SU-DHL-6 (cell line): ENCODE measurements around the gene HUS1B.

Experiments
- EZH2phosphoT487 ChIP-seq: fragments of 200-600 bp; sonication (generic), shearing (Covaris generic); conservative IDR thresholded peaks from 2 replicates; pipeline ENCODE4 v1.6.1; 2018; ENCODE audit warnings: mild to moderate bottlenecking, antibody characterized with exemption, low read length, moderate library complexity, mixed read lengths
- TF ChIP-seq, protein P1 (sequence below): fragments of 200-600 bp; sonication (generic); IDR thresholded peaks from one replicate; pipeline ENCODE4 v1.5.1; 2017; ENCODE audit warnings: antibody characterized with exemption, mild to moderate bottlenecking, low read length, moderate library complexity; ENCODE audit not compliant: insufficient read depth, poor library complexity, severe bottlenecking

DNA sequence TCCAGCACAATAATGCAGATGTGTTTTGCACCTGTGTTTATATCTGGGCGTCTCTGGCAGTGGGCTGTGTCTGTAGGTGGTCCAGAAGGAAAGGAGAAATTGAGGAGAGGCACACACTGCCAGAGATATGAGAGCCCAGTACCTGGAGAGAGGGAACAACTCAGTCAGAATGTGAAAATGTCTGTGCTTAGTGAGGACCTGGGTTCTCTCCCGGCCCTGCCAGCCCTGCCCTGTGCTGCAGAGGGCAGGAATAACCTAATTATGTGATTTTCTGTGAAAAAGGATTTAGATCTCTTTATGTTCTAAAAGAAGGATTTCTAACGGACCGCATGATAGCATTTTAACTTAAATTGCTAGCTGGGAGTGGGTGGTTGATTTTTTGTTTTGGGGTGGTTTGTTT is 44.3 kb upstream of the HUS1B start:
- TF ChIP-seq, protein P1, sequence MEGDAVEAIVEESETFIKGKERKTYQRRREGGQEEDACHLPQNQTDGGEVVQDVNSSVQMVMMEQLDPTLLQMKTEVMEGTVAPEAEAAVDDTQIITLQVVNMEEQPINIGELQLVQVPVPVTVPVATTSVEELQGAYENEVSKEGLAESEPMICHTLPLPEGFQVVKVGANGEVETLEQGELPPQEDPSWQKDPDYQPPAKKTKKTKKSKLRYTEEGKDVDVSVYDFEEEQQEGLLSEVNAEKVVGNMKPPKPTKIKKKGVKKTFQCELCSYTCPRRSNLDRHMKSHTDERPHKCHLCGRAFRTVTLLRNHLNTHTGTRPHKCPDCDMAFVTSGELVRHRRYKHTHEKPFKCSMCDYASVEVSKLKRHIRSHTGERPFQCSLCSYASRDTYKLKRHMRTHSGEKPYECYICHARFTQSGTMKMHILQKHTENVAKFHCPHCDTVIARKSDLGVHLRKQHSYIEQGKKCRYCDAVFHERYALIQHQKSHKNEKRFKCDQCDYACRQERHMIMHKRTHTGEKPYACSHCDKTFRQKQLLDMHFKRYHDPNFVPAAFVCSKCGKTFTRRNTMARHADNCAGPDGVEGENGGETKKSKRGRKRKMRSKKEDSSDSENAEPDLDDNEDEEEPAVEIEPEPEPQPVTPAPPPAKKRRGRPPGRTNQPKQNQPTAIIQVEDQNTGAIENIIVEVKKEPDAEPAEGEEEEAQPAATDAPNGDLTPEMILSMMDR: no peak
- no peak for TF ChIP-seq EZH2phosphoT487
